GM18508 (cell line): Measurements from ENCODE around the gene PLXDC2.

Source experiments
- ATAC-seq: cut with Tn5 transposase; IDR thresholded peaks from one replicate; pipeline ENCODE4 v1.9.1; 2021; ENCODE audit warnings: moderate number of reproducible peaks; ENCODE audit not compliant: insufficient read depth, unreplicated experiment

Gene PLXDC2

DNA sequence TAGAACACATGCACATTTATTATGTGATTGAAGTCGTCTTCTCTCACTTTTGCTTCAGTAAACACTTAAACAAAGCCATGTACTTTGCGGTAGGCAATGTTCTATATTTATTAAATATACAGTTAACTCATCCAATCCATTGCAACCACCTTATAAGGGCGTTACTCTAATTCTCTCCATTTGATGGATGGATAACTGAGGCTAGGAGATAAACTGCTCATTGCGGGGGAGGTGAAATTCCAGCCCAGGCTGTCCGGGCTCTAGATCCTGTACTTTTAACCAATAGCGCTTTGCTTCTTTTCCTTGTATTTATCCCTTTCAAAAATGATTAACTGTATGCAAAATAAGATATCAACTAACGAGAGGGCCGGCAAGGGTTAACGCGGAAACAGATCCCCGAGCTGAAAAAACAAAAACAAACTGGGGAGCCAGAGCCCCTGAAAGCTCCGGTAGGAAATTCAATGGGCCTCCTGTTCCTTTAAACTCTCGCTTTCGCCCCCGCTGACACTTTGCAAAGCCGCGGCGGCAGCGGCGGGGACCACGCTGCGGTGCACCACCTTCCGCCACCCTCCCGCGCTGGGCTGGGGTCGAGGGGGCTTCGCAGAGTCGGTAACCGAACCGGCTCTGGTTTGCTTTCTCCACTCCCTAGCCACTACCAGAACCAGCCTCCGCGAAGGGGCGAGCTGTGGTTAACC is 1.0 kb upstream of the PLXDC2 start:
- ATAC-seq, result no peak

DNA sequence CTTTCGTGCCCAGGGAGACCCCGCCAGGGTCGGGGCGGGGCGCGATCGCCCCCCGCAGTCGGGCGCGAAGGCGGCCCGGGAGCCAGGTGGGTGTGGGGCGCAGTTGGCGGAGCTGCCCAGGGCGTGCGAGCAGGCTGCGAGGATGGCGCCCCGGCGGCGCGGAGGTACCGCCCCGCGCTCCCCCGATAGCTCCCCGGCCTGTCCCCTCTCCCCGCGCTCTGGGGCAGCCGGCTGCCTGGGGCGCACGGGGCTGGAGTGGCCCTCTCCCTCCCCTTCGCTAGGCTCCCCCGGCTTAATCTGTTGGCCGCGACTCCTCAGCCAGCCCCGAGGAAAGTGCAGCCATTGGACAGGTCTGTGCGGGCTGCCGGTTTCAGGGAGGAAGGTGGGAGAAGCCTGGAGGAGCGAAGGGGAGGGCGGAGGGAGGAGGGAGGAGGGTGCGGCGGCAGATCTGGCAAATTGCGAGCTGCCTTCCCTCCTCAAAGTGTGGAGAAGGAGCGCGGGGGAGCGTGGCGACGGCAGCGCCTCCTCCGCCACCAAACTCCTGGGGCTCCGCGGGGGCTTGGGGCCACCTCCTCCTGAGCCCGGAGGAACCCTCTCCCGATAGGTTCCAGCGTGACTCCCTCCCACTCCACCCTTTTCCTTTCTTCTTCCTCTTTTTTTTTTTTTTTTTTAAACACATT is 361 bp upstream of the PLXDC2 start:
- ATAC-seq, result no peak

DNA sequence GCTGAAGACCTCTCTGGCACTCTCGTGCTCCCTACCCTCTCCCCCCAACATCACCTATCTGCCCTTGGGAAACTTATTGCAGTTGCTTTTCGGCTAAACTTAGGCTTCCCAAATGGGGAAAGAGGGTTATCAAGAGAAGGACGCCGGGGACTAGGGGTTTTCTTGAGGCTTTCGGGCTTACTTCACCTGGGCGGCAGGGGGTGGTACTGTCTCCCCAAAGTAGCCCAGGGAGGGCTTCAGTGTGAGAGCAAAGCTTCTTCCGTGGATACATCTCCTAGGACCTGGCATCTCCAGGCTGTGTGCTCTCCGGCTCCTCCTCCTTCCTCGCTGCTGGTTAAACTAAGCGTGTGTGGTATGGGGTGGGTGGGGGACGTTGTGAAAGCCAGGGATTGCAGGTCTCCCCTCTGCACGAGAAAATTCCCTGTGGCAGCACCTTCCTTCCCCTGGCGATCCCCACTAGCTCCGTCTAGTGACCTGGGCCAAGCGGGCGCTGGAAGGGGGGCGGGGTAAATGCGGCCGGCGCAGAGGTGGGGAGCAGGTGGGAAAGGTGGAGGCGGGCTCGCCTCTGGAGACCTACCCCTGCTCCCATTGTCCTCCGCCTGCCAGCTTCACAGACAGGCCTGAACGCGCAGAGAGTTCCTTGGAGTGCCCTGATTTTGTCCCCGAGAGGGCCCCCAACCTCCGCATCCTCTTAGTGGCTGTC is 1.1 kb downstream of the PLXDC2 start:
- ATAC-seq, result no peak

DNA sequence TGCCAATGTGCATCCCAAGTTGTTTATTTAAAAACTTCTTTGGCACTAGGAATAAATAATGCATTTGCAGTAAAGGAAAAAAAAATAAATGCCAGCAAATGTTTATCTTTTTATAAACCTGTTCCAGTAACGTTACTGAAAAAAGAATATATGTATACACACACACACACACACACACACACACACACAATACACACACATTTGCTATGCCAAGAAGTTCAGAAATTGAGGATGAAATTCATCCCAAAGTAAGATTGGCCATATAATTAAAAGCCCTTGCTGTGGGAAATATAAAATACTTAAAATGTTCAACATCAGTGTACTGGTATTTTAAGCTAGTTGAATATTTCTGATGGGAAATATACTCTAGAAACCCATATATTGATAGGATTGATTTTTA is 2.6 kb downstream of the PLXDC2 start:
- no peak for ATAC-seq

DNA sequence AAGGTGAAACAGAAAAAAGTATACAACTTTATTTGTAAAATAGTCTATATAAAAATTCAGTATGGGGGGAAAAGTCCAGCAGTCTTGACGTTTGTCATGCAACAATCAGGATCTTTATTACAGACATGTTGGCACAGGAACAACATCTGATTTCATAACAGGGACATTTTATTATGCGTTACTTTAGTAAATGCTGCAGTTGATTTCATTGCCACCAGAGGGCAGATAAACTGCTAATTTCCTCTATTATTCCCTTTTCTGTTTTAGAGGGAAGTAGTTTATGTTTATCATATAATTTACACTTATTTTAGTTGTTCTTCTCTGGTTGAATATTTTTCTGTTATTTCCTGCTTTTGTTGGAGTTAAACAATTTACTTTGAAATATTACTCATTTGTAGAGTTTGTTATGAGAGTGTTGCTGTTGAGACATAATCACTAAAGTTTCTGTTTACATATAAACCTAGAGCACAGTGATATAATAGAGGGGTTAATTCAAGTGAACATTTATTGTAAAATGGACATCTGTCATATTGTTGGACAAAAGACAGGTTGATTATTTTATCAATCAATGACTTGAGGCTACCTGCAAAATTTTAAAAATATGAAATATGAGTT is 3.3 kb downstream of the PLXDC2 start:
- no peak for ATAC-seq

DNA sequence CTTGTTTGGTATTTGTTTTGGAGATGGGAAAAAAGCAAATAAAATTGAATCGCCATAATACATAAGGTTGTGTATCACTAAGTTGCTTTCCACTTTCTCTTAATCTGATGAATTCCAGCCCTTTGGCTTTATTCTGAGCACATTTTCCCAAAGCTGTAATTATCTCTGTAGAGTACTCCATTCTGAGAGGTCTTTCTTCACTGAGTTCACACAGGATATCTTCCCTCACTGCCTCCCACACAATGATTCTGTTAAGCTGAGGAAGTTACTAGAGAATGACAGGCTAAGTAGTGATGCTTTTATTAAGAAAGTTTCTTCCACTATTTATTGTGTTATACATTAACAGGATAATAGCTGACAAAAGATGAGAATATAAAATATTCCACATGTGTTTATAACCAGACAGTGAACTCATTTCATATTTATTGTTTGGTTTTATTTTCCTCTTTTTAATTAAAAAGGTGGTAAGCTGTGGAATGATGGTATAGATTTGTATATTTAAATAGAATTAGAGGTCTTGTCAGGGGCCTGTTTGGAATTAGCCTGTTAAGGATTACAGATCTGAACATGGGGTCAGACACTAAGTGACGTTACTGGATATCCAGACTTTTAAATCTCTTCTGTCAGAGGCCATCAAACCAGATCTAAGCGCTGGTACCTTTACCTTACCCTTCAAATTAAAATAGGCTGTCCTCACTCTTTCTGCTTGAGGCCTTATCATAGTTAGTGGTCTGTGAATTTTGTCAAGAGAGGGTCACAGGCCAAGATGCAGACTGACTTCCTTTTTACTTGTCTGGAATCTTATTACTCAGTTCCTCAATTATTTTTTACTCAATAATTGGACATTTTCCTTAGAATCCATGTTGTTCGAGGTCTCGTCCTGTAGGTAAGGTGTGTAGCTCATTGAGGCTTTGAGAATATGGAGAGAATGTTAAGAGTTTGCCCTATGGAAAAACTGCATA is 8.4 kb downstream of the PLXDC2 start:
- no peak for ATAC-seq

DNA sequence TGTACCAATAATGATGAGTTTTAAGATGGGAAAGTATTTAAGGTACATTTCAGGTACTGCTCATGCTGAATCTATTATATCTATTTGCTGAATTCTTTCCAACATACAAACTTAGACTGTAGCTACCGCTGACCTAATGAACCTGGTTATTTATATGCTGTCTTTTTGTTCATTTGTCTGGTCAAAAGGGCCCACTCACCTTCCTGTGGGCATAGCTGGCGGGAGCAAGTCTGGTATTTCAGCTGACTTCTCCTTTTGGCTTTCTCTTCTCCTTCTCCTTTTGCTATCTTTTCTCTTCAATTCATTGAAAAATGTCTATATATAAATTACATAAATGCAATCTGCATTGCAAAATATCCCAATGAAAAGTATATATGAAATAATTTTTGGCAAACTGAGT is 9.5 kb downstream of the PLXDC2 start:
- no peak for ATAC-seq

DNA sequence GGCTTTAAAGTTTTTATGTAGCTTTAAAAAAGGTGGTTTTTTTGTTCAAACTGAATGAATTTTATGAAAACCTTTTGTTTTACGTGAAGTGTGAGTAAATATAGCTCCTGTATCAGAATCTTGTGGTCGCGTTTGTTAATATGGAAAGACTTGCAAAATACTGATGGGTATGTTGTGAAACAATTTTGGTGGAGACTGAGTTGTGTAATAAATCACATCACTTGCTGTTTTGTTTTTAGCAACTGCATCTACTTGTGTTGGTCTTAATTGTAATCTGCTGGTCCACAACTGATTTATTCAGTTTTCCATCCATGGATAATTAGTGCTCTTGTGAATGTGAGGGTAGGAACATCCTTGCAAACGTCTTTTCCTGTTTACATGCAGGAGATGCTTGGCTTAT is 10.5 kb downstream of the PLXDC2 start:
- ATAC-seq, result no peak

DNA sequence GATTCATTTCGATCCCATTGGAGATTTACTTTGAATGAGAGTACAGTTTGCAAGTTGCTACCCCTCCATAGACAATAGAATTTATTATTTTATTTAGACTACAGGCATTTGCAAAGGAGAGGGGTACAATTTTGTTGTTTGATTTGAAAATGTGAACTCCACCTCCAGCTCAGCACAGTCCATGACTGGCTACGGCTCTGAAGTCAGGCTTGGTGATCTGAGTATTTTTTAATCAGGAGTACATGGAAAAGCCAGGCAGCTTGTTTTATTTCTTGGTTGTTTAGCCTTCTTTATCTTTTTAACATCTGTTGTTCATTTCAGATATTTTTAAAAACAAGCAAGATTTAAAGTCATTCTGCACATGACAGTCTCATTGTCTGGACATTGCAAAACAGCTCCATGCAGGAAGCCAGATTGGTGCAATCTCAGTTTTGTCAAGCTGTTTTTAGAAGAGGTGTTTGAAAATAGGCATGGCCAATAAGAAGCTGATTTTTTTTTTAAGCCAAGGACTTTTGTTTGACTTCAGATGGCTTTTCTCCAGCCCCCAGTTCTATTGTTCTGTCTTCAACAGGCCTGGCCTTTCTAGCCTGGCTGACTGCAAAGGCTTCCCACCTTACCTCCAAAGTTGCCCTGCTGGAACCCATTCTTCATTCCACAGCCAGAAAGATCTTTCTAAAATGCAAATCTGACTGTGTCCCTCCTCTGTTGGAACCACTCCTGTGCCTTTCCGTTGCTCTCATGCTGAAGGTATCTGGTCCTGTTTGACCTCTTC is 12.2 kb downstream of the PLXDC2 start:
- ATAC-seq, result no peak

DNA sequence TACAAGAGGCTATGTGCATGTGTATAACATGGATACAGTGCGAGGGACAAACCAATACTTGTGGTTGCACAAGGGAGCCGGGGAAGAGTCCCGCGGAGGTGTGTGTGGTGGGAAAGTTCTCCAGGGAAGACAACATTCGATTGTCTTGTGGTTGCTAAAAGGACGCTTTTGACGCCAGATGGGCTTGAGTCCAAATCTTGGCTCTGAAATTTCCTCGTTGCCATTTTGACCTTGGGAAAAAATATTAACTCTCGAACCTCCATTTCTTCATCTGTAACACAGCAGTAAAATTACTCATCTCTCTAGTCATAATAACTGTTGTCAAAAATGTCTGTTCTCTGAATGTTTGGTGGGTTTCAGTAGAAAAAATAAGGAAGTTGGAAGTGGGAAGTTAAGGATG is 16.5 kb downstream of the PLXDC2 start:
- no peak for ATAC-seq

DNA sequence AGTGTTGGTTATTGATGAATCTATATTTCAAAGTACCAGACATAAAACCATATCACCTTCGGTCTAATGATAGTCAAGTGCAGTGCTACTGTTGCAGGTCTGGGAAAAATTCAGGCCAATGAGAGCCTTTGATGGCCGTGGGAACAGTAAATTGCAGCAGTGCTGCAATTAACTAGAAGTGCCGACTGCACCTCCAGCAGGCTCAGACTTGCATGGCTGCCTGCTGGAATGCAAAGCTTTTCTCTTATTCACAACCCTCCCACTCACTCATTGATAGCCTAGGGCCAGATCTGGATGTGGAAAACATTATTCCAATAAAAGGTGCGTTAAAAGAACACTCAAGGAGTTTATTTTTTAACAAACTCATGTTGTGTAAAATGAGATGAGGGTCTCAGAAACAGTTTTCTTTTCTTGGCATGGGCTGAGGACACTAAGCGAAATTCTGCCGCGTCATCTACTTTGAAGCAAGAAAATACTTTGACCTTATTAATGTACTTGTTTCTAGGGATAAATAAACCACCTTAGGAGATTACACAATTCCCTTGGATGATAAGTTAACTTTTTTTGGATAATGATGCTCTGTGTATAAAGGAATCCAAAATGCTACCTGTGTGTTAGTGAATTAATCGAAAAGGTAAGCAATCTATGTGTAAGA is 17.1 kb downstream of the PLXDC2 start:
- ATAC-seq, result no peak

DNA sequence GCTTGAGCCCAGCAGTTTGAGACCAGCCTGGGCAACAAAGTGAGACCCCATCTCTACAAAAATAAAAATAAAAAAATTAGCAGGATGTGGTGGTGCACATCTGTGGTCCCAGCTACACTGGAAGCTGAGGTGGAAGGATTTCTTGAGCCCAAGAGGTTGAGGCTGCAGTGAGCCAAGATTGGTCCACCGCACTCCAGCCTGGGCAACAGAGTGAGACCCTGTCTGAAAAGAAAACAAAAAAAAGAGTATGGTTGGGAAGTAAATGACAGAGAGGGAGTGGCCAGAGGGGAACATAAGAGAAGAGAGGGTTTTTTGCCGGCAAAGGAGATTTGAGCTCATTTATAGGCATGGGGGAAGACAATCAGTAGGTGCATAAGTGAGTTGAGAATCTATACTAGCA is 19.7 kb downstream of the PLXDC2 start:
- no peak for ATAC-seq

DNA sequence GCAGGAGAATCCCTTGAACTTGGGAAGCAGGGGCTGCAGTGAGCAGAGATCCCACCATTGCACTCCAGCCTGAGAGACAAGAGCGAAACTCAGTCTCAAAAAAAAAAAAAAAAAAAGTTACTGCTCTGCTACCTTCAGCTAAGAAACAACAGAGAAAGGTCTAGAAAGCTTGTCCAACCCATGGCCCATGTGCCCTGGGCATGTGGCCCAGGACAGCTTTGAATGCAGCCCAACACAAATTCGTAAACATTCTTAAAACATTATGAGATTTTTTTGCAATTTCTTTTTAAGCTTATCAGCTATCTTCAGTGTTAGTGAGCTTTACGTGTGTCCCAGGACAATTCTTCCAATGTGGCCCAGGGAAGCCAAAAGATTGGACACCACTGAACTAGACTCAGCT is 22.9 kb downstream of the PLXDC2 start:
- ATAC-seq, result no peak

DNA sequence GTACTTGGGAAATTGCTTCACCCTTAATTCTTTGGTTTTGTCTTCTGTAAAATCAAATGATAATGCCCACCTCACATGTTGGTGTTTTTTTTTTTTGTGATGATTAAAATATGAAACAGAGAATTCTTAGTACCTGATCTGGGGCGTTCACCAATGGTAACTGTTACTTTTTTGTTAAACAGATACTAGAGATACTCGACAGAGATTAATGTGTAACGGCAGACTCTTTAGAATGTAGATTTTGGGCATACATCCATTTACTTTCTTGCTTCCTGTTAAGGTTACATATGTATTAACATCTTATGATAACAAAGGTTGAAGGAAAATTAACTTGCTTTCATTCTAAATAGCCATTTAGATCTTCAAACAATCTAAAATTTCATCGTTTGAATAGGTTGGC is 23.3 kb downstream of the PLXDC2 start:
- ATAC-seq, result no peak

DNA sequence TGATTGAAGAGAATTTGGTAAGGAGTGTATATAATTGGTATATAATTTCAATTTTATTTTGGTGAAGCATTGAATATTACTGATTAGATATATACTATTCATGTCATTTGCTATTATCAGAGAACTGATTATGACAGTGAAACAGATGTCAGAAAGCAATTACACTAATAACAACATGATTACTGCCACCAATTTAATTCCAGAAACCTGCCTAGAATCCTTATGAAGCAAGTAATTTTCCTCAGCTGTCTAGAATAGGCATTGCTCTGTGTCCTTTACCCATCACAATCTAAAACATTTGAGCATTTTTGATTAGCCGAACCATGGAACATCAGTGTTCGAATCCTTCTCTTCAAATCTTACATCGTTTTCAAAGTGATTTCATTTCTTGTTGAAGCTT is 24.5 kb downstream of the PLXDC2 start:
- ATAC-seq, result no peak

DNA sequence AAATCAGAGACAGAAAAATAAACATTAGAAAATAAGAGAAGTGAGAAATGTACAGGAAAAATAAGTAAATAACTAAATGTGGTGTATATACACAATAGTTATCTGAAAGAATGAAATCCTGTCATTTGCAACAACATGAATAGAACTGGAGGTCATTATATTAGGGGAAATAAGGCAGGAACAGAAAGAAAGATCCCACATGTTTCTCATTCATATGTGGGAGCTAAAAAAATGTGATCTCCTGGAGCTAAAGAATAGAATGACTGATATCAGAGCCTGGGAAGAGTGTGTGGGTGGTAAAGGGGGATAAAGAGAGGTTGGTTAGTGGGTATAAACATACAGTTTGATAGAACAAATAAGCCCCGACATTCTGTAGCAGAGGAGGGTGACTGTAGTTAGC is 27.3 kb downstream of the PLXDC2 start:
- ATAC-seq, result no peak

DNA sequence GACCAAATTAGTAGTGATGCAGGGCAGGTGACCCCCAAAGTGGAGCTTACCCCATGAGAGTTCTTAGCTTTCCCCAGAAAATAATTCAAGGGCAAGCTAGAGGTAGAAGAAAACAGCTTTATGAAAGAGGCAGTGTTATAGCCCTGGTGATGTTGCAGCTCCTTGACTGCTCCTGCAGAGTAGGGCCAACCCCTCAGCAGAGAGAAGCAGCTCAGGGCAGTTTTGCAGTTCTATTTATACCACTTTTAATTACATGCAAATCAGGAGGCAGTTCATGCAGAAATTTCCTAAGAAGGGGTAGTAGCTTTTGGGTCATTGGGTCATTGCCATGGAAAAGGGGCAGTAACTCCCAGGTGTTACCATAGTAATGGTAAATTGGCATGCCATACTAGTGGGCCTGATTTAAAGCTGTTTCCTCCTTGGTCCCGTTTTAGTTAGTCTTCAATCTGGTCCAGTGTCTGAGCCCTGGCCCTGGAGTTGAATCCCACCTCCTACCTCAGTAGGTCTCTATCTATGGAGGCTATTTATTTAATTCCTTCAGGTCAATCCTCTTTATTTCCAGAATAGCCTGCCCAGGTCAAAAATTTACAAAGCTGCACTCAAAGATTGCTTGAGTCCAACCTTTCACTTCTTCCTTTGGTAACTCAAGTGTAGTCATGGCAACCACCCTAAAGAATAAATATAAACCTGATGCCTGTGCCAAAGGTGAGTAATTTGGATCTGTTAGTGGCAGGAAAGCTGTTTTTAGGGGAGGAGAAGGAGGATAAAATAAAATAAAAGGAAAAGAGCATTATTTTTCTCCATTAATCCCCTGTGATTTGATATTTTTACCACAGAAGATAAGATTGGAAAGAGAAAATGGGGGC is 29.5 kb downstream of the PLXDC2 start:
- no peak for ATAC-seq

DNA sequence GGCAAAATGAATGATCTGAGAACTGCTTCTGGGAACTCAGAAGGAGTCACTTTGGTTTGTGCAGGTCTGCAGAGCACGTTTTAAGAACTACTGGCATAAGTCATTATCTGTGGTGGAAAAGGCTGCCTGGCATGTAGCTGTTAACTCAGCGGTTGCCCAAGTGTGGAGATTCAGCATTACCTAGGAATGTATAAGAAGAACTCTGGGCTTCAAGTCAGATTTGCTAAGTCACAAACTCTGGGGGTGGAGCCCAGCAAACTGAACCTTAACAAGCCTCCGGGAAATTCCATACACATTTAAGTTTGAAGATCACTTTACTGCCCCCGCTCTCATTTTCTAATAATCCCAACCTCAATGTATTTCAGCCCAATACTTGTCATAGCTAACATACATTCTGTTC is 31.1 kb downstream of the PLXDC2 start:
- no peak for ATAC-seq
